H1 (cell line): ENCODE results near the gene FCRL5. TPM values are rescaled to one million over a fixed set of nuclear protein-coding genes. Genes with fewer than 3 reads are reported as not detected.

Experiments
- CTCF ChIA-PET: fragments of 300-600 bp; sonication (Branson Sonifier 250); formaldehyde crosslinking; loops from one replicate; lab custom pipeline; 2021; ENCODE audit not compliant: partially characterized antibody; lab: Charles Lee
- POLR2A ChIA-PET: fragments of 300-600 bp; sonication (Branson Sonifier 250); formaldehyde crosslinking; loops from one replicate; lab custom pipeline; 2021; ENCODE audit warnings: inconsistent platforms; ENCODE audit not compliant: partially characterized antibody; lab: Charles Lee
- DNase-seq, 2 experiments: peaks; one replicate each; pipeline versions ENCODE4 v3.0.0 to v3.0.0-alpha.2; 2010 to 2022; ENCODE audit warnings: low spot score in 2 of 2, low read depth in 1 of 2, mixed read lengths in 1 of 2
- FAIRE-seq: peaks from 2 replicates; lab custom pipeline; 2011; peaks lifted over from hg19 to GRCh38; lab: Jason Lieb, UNC
- H2AFZ ChIP-seq: 2 replicates; pipeline ENCODE4 v1.8.1; 2012; ENCODE audit warnings: low read length, inconsistent platforms
- H2AK5ac ChIP-seq: 2 replicates; pipeline ENCODE4 v1.6.1; 2013; ENCODE audit warnings: low read depth, low read length
- H2BK120ac ChIP-seq: replicated peaks from 2 replicates; pipeline ENCODE3; 2013; ENCODE audit warnings: low read depth, low read length, inconsistent platforms
- H2BK12ac ChIP-seq: 2 replicates; pipeline ENCODE4 v1.6.1; 2013; ENCODE audit warnings: low read depth, low read length
- H2BK15ac ChIP-seq: 2 replicates; pipeline ENCODE4 v1.6.1; 2013; ENCODE audit warnings: low read length
- H2BK20ac ChIP-seq: 2 replicates; pipeline ENCODE4 v1.6.1; 2013; ENCODE audit warnings: low read length
- H2BK5ac ChIP-seq: 2 replicates; pipeline ENCODE4 v1.6.1; 2013; ENCODE audit warnings: low read depth, low read length
- H3K14ac ChIP-seq: 2 replicates; pipeline ENCODE4 v1.6.1; 2013; ENCODE audit warnings: inconsistent platforms; ENCODE audit not compliant: insufficient read length
- H3K18ac ChIP-seq: 2 replicates; pipeline ENCODE4 v1.6.1; 2013; ENCODE audit warnings: low read length; ENCODE audit errors: extremely low read depth
- H3K23ac ChIP-seq: 2 replicates; pipeline ENCODE4 v1.6.1; 2013; ENCODE audit warnings: inconsistent platforms; ENCODE audit not compliant: insufficient read length
- H3K23me2 ChIP-seq: 2 replicates; pipeline ENCODE4 v1.6.1; 2013; ENCODE audit warnings: low read depth, low read length
- H3K27ac ChIP-seq: 2 replicates; pipeline ENCODE4 v1.6.1; 2011; ENCODE audit warnings: low read depth, low read length, inconsistent platforms
- H3K27me3 ChIP-seq, 4 experiments: replicated peaks in 1 of 4; 1 replicate in 1 of 4; 2 replicates in 3 of 4; pipeline versions ENCODE4 v1.6.1 to v1.8.1; 2011 to 2013; ENCODE audit warnings: low read length in 3 of 4, mild to moderate bottlenecking in 3 of 4, inconsistent platforms in 2 of 4, mixed read lengths in 2 of 4, moderate library complexity in 1 of 4; ENCODE audit not compliant: control insufficient read depth in 3 of 4, insufficient read depth in 3 of 4; ENCODE audit errors: extremely low read depth in 1 of 4
- H3K36me3 ChIP-seq, 4 experiments: 2 replicates each; pipeline versions ENCODE4 v1.6.1 to v1.8.1; 2011 to 2013; ENCODE audit warnings: mild to moderate bottlenecking in 4 of 4, low read length in 3 of 4, moderate library complexity in 2 of 4, control low read depth in 1 of 4, inconsistent platforms in 1 of 4; ENCODE audit not compliant: insufficient read depth in 4 of 4, control insufficient read depth in 2 of 4
- H3K4ac ChIP-seq: replicated peaks from 2 replicates; pipeline ENCODE3; 2013; ENCODE audit warnings: low read length, low read depth, mixed read lengths, inconsistent platforms; ENCODE audit not compliant: insufficient read length
- H3K4me1 ChIP-seq, 4 experiments: replicated peaks in 1 of 4; 1 replicate in 1 of 4; 2 replicates in 3 of 4; pipeline versions ENCODE4 v1.6.1 to v1.8.1; 2011 to 2013; ENCODE audit warnings: low read length in 3 of 4, inconsistent platforms in 2 of 4, mixed read lengths in 1 of 4; ENCODE audit not compliant: insufficient read depth in 4 of 4, control insufficient read depth in 3 of 4
- H3K4me2 ChIP-seq, 2 experiments: 2 replicates each; pipeline versions ENCODE4 v1.6.1 to v1.8.1; 2011 to 2013; ENCODE audit warnings: low read depth in 2 of 2, low read length in 2 of 2, control low read depth in 1 of 2, inconsistent platforms in 1 of 2, mild to moderate bottlenecking in 1 of 2; ENCODE audit not compliant: insufficient read depth in 1 of 2
- H3K4me3 ChIP-seq, 4 experiments: fragments of 200-600, 300-600 bp in 1 of 4; sonication (generic), shearing (Covaris generic), sonication (Bioruptor Twin) in 1 of 4; 2 replicates each; pipeline versions ENCODE4 v1.5.1 to v1.8.1; 2011 to 2016; ENCODE audit warnings: low read length in 4 of 4, low read depth in 3 of 4, control low read depth in 2 of 4, inconsistent platforms in 2 of 4, mild to moderate bottlenecking in 2 of 4, mixed read lengths in 1 of 4, moderate library complexity in 1 of 4; ENCODE audit not compliant: insufficient read depth in 2 of 4; ENCODE audit errors: extremely low read depth in 1 of 4
- H3K56ac ChIP-seq: replicated peaks from 2 replicates; pipeline ENCODE3; 2013; ENCODE audit warnings: low read depth, mild to moderate bottlenecking, mixed read lengths, low read length, inconsistent platforms; ENCODE audit not compliant: insufficient read length
- H3K79me1 ChIP-seq: 2 replicates; pipeline ENCODE4 v1.6.1; 2013; ENCODE audit warnings: low read depth, low read length, control low read depth
- H3K79me2 ChIP-seq, 2 experiments: 2 replicates each; pipeline versions ENCODE4 v1.6.1 to v1.8.1; 2012 to 2013; ENCODE audit warnings: low read length in 2 of 2, mild to moderate bottlenecking in 2 of 2, inconsistent platforms in 1 of 2; ENCODE audit not compliant: insufficient read depth in 2 of 2, control insufficient read depth in 1 of 2
- H3K9ac ChIP-seq, 4 experiments: replicated peaks in 1 of 4; 1 replicate in 1 of 4; 2 replicates in 3 of 4; pipeline versions ENCODE4 v1.6.1 to v1.8.1; 2011 to 2013; ENCODE audit warnings: low read depth in 3 of 4, low read length in 3 of 4, control low read depth in 2 of 4, mild to moderate bottlenecking in 2 of 4, moderate library complexity in 2 of 4, inconsistent platforms in 1 of 4; ENCODE audit errors: extremely low read depth in 1 of 4
- H3K9me3 ChIP-seq, 2 experiments: 2 replicates each; pipeline versions ENCODE4 v1.6.1 to v1.8.1; 2012 to 2013; ENCODE audit warnings: mild to moderate bottlenecking in 2 of 2, moderate library complexity in 2 of 2, control low read depth in 1 of 2, inconsistent platforms in 1 of 2, low read depth in 1 of 2, low read length in 1 of 2, mixed read lengths in 1 of 2; ENCODE audit not compliant: insufficient read depth in 2 of 2
- H4K20me1 ChIP-seq, 2 experiments: replicated peaks in 1 of 2; 2 replicates each; pipeline versions ENCODE3 to v1.8.1; 2011 to 2013; ENCODE audit warnings: inconsistent platforms in 2 of 2, low read length in 2 of 2, mild to moderate bottlenecking in 1 of 2; ENCODE audit not compliant: insufficient read depth in 2 of 2, control insufficient read depth in 1 of 2
- H4K5ac ChIP-seq: 2 replicates; pipeline ENCODE4 v1.6.1; 2013; ENCODE audit warnings: low read length, low read depth, mixed read lengths, inconsistent platforms; ENCODE audit not compliant: insufficient read length
- H4K8ac ChIP-seq: 2 replicates; pipeline ENCODE4 v1.8.0; 2013; ENCODE audit warnings: mild to moderate bottlenecking, moderate library complexity, low read length, inconsistent platforms; ENCODE audit not compliant: insufficient read depth; ENCODE audit errors: extremely low read depth
- H4K91ac ChIP-seq: replicated peaks from 2 replicates; pipeline ENCODE3; 2013; ENCODE audit warnings: low read length, mixed read lengths, inconsistent platforms; ENCODE audit not compliant: insufficient read length
- BACH1 ChIP-seq: IDR thresholded peaks from 2 replicates; pipeline ENCODE4 v1.6.1; 2012; ENCODE audit warnings: low read length, improper control_type of control experiment
- CBX5 ChIP-seq: fragments of 300-800, 300-1000 bp; sonication (generic); IDR thresholded peaks from 2 replicates; pipeline ENCODE4 v1.7.1; 2016; ENCODE audit warnings: antibody characterized with exemption, low read length, low read depth
- CTCF ChIP-seq, 3 experiments: IDR thresholded peaks; 1 replicate in 2 of 3; 2 replicates in 1 of 3; pipeline versions ENCODE4 v1.5.1 to v1.6.1; 2011; ENCODE audit warnings: low read length in 3 of 3, mild to moderate bottlenecking in 3 of 3, inconsistent platforms in 2 of 3, low read depth in 1 of 3, moderate library complexity in 1 of 3; ENCODE audit not compliant: insufficient read depth in 1 of 3; ENCODE audit errors: control extremely low read depth in 1 of 3
- NANOG ChIP-seq: IDR thresholded peaks from 2 replicates; pipeline ENCODE4 v1.6.1; 2011; ENCODE audit warnings: low read length, low read depth, mild to moderate bottlenecking, inconsistent platforms; ENCODE audit not compliant: insufficient read depth, poor library complexity, severe bottlenecking
- POLR2A ChIP-seq, 2 experiments: IDR thresholded peaks; 1 replicate in 1 of 2; 2 replicates in 1 of 2; pipeline ENCODE4 v1.6.1; 2011; ENCODE audit warnings: low read depth in 2 of 2, low read length in 2 of 2, mild to moderate bottlenecking in 2 of 2; ENCODE audit errors: control extremely low read depth in 1 of 2
- POLR2AphosphoS5 ChIP-seq: IDR thresholded peaks from 2 replicates; pipeline ENCODE4 v1.6.1; 2011; ENCODE audit warnings: low read depth, low read length
- RNF2 ChIP-seq: fragments of 200-900, 300-1000 bp; sonication (generic); IDR thresholded peaks from 2 replicates; pipeline ENCODE4 v1.7.1; 2016; ENCODE audit warnings: borderline replicate concordance, low read depth, mild to moderate bottlenecking, antibody characterized with exemption, low read length; ENCODE audit not compliant: poor library complexity, severe bottlenecking; ENCODE audit errors: missing control alignments
- RXRA ChIP-seq: IDR thresholded peaks from 2 replicates; pipeline ENCODE4 v1.6.1; 2011; ENCODE audit warnings: low read depth, mild to moderate bottlenecking, low read length, moderate library complexity; ENCODE audit not compliant: insufficient read depth
- SAP30 ChIP-seq: fragments of 300-600 bp; sonication (generic); IDR thresholded peaks from 2 replicates; pipeline ENCODE4 v1.7.1; 2012; ENCODE audit warnings: low read length, moderate library complexity, mild to moderate bottlenecking, inconsistent platforms; ENCODE audit not compliant: insufficient read depth, insufficient replicate concordance
- SIRT6 ChIP-seq: IDR thresholded peaks from one replicate; pipeline ENCODE4 v1.7.1; 2012; ENCODE audit warnings: low read length, inconsistent platforms
- TEAD4 ChIP-seq: IDR thresholded peaks from 2 replicates; pipeline ENCODE4 v1.6.1; 2012; ENCODE audit warnings: low read depth, low read length, inconsistent platforms, mixed read lengths
- WGBS, 2 experiments: shearing (Covaris generic) in 1 of 2; methylation state at CpG; one replicate each; pipeline versions ENCODE4 v1.1.6 to v1.1.7; 2013 to 2015; ENCODE audit warnings: low lambda C conversion rate in 2 of 2, mixed read lengths in 2 of 2, inconsistent platforms in 1 of 2, low coverage in 1 of 2, missing lambda C conversion rate in 1 of 2; ENCODE audit not compliant: insufficient replicate concordance in 2 of 2, insufficient coverage in 1 of 2, insufficient read length in 1 of 2; ENCODE audit errors: extremely low coverage in 1 of 2, missing lambda C conversion rate in 1 of 2; 5-methylcytosine and 5-hydroxymethylcytosine counted together
- polyA plus RNA-seq, 7 experiments: library from polyadenylated mRNA; depleted of rRNA in 3 of 7; stranded (reverse) in 5 of 7; unstranded in 2 of 7; fragments of >200 nt in 5 of 7; fragments of 200-250 nt in 2 of 7; gene quantifications; 1 replicate in 5 of 7; 2 replicates in 1 of 7; 4 replicates in 1 of 7; pipeline versions ENCODE4 v1.2.1 to v1.2.3, GENCODE V29; 2011 to 2013; ENCODE audit warnings: missing spikeins in 2 of 7, mixed read lengths in 2 of 7
- total RNA-seq: library from RNA; stranded (reverse); fragmentation: NEBNext Ultra II Directional; extraction: Animal tissue kit (Norgen Biotek cat#: 25700); gene quantifications from 2 replicates; pipeline ENCODE4 v1.2.1, GENCODE V29; 2021

The FCRL5 gene
- total and polyA plus RNA-seq, 2 of the 8 experiments (the other 6 are each of a cell fraction or from before 2014, with no cell fraction given) = 1.0 to 2.6 TPM

- CTCF ChIA-PET = interaction anchor here (1.6 to 2.5 kb wide), 3 partner anchors 15 to 59 kb away, joined by 5 to 21 read pairs (median 7); no protein-coding TSS in a partner anchor
- no peaks in the 10 kb centered on the region; the same call in 1 of the 2 replicates for H3K79me1 ChIP-seq
- H4K5ac ChIP-seq = no peak overlapping the region
- no peaks in the 10 kb centered on the region for H3K23me2 ChIP-seq
- no peak overlapping the region for H3K14ac ChIP-seq
- no peaks in the 10 kb centered on the region for H3K4me1 ChIP-seq
- H3K36me3 ChIP-seq = no peaks in the 10 kb centered on the region
- H3K9ac ChIP-seq = no peak overlapping the region
- H3K79me2 ChIP-seq = no peaks in the 10 kb centered on the region
- H2AFZ ChIP-seq = no peak overlapping the region
- no peak overlapping the region for H3K4me3 ChIP-seq
- no peak overlapping the region for H2BK5ac ChIP-seq
- no peak overlapping the region for H2BK15ac ChIP-seq
- no peaks in the 10 kb centered on the region for H4K20me1 ChIP-seq
- H3K9me3 ChIP-seq = no peaks in the 10 kb centered on the region
- no peak for FAIRE-seq
- peak overlapping the region; percentile 36; the same call in 1 of the 2 replicates for H4K8ac ChIP-seq
- H3K27me3 ChIP-seq = no peaks in the 10 kb centered on the region
- H3K56ac ChIP-seq = no peak overlapping the region
- no peak overlapping the region for H3K23ac ChIP-seq
- no peak overlapping the region for H3K4ac ChIP-seq
- no peak overlapping the region for H3K4me2 ChIP-seq
- H3K27ac ChIP-seq = no peak overlapping the region
- no peak overlapping the region for H4K91ac ChIP-seq
- no peak overlapping the region; the same call in 1 of the 2 replicates for H2BK12ac ChIP-seq
- no peak overlapping the region for H2BK120ac ChIP-seq
- no peak overlapping the region for H2BK20ac ChIP-seq
- DNase-seq = no peak
- H2AK5ac ChIP-seq = no peak overlapping the region
- no peak overlapping the region for H3K18ac ChIP-seq
- WGBS, 2 experiments = 97% methylated on average over 20 of the region's 20 CpGs; no CpG with 5 or more reads in 1 of the 2 experiments
- POLR2A ChIA-PET = no interaction called here
- no peak for TF ChIP-seq SAP30
- TF ChIP-seq CTCF (IDR thresholded peaks at IDR 0.05; ENCODE audit: control extremely low read depth in 1 of 3, insufficient read depth in 1 of 3, low read depth in 1 of 3, low read length in 3 of 3) = no peak
- no peak for TF ChIP-seq TEAD4
- TF ChIP-seq RXRA = no peak
- no peak for TF ChIP-seq SIRT6
- no peak for TF ChIP-seq NANOG
- no peak for TF ChIP-seq POLR2AphosphoS5
- TF ChIP-seq RNF2 = no peak
- TF ChIP-seq CBX5 = no peak
- no peak for TF ChIP-seq BACH1
- TF ChIP-seq POLR2A (IDR thresholded peaks at IDR 0.05; ENCODE audit: control extremely low read depth in 1 of 2, low read depth in 2 of 2, low read length in 2 of 2) = no peak
Measured at GRCh38 chr1:157520386-157520935, 31.9 kb downstream of the FCRL5 start.
